ENCODE results near the gene TRAF4.
"Not testable (repeated sequence)": the region's sequence is repeated elsewhere in the genome, so short reads cannot be mapped to it uniquely, and the experiment has no call there.

The TRAF4 gene

GRCh38 chr17:28749516-28750177 lies 5.8 kb downstream of the TRAF4 start:
- DNase-seq, result no peak

- peak; percentile 73 for DNase-seq
Measured at GRCh38 chr17:28750178-28751047, 6.6 kb downstream of the TRAF4 start.

GRCh38 chr17:28751600-28752366 lies 8.0 kb downstream of the TRAF4 start:
- DNase-seq, result no peak

GRCh38 chr17:28755486-28755885 lies 11.7 kb downstream of the TRAF4 start:
- no peak for DNase-seq

- no peak for DNase-seq
Measured at GRCh38 chr17:28756049-28756804, 12.4 kb downstream of the TRAF4 start.

GRCh38 chr17:28758411-28759121 lies 14.8 kb downstream of the TRAF4 start:
- DNase-seq, result no peak

GRCh38 chr17:28759256-28759865 lies 15.6 kb downstream of the TRAF4 start:
- no peak for DNase-seq

- no peak for DNase-seq
Measured at GRCh38 chr17:28760601-28761562, 17.1 kb downstream of the TRAF4 start.

- no peak for DNase-seq
Measured at GRCh38 chr17:28763137-28763799, 19.5 kb downstream of the TRAF4 start.

- no peak for DNase-seq
Measured at GRCh38 chr17:28763804-28764266, 20.0 kb downstream of the TRAF4 start.

GRCh38 chr17:28765038-28765437 lies 21.2 kb downstream of the TRAF4 start:
- no peak for DNase-seq

GRCh38 chr17:28773736-28774135 lies 29.9 kb downstream of the TRAF4 start:
- no peak for DNase-seq

GRCh38 chr17:28774206-28774605 lies 30.4 kb downstream of the TRAF4 start:
- DNase-seq, result no peak

GRCh38 chr17:28777178-28777577 lies 33.4 kb downstream of the TRAF4 start:
- DNase-seq, result no peak

- not testable (repeated sequence) for DNase-seq
Measured at GRCh38 chr17:28779601-28780000, 35.8 kb downstream of the TRAF4 start.

GRCh38 chr17:28783161-28783560 lies 39.4 kb downstream of the TRAF4 start:
- DNase-seq, result no peak

- DNase-seq, result no peak
Measured at GRCh38 chr17:28788100-28788499, 44.3 kb downstream of the TRAF4 start.

GRCh38 chr17:28792877-28793661 lies 49.3 kb downstream of the TRAF4 start:
- no peak for DNase-seq

Measured in GOT3 (cell line).